HFFc6 (cell line): ENCODE measurements around the gene LRRC14B. TPM values are rescaled to one million over a fixed set of nuclear protein-coding genes. Genes with fewer than 3 reads are reported as not detected.

Experiments
- DNase-seq: peaks from one replicate; pipeline ENCODE4 v3.0.0-alpha.2; 2018
- H3K27ac Mint-ChIP-seq: 2 replicates; pipeline ENCODE4 v1.8.0; 2020; ENCODE audit warnings: mild to moderate bottlenecking, mixed read lengths
- H3K27me3 Mint-ChIP-seq: 2 replicates; pipeline ENCODE4 v1.8.0; 2021; ENCODE audit warnings: mild to moderate bottlenecking, moderate library complexity, mixed read lengths; ENCODE audit not compliant: insufficient read depth
- H3K36me3 Mint-ChIP-seq: 2 replicates; pipeline ENCODE4 v1.8.0; 2021; ENCODE audit warnings: low read depth, mixed read lengths
- H3K4me1 Mint-ChIP-seq: 2 replicates; pipeline ENCODE4 v1.8.0; 2020; ENCODE audit warnings: low read depth, mixed read lengths
- H3K4me3 Mint-ChIP-seq: 2 replicates; pipeline ENCODE4 v1.8.0; 2020; ENCODE audit warnings: mild to moderate bottlenecking, moderate library complexity, mixed read lengths
- H3K9me3 Mint-ChIP-seq: 2 replicates; pipeline ENCODE4 v1.8.0; 2020; ENCODE audit warnings: mild to moderate bottlenecking, mixed read lengths
- CTCF ChIP-seq: fragments of 200-600 bp; sonication (generic); IDR thresholded peaks from 2 replicates; pipeline ENCODE4 v1.5.0; 2021; ENCODE audit warnings: antibody characterized with exemption, mild to moderate bottlenecking
- total RNA-seq, 6 experiments: library from RNA; stranded (reverse); fragmentation: NEBNext Ultra II Directional; extraction: Animal tissue kit (Norgen Biotek cat#: 25700); gene quantifications; 2 replicates in 1 of 6; 3 replicates in 5 of 6; pipeline ENCODE4 v1.2.3, GENCODE V29; 2021

Gene LRRC14B
- total RNA-seq, 6 experiments from 2014 or later, result not detected

- H3K36me3 Mint-ChIP-seq, result no peaks in the 10 kb centered on the region
- no peaks in the 10 kb centered on the region for H3K9me3 Mint-ChIP-seq
- no peak for DNase-seq
- TF ChIP-seq CTCF, result no peak
- H3K27ac Mint-ChIP-seq, result no peak overlapping the region
- H3K27me3 Mint-ChIP-seq, result peaks cover 13% of the 10 kb centered on the region
- H3K4me3 Mint-ChIP-seq, result no peak overlapping the region
- H3K4me1 Mint-ChIP-seq, result peaks cover 5% of the 10 kb centered on the region
These were observed 9.2 kb upstream of the LRRC14B start for GRCh38 chr5:182126-182525.

GRCh38 chr5:184471-184870, 6.8 kb upstream of the LRRC14B start:
- peaks cover 13% of the 10 kb centered on the region for H3K4me1 Mint-ChIP-seq

GRCh38 chr5:185095-186070, 5.9 kb upstream of the LRRC14B start:
- no peaks in the 10 kb centered on the region for H3K36me3 Mint-ChIP-seq
- TF ChIP-seq CTCF, result no peak
- no peak overlapping the region for H3K27ac Mint-ChIP-seq
- no peak for DNase-seq
- no peaks in the 10 kb centered on the region for H3K9me3 Mint-ChIP-seq
- H3K4me3 Mint-ChIP-seq, result no peak overlapping the region
- H3K4me1 Mint-ChIP-seq, result peaks cover 13% of the 10 kb centered on the region
- peaks cover 6% of the 10 kb centered on the region for H3K27me3 Mint-ChIP-seq

More at GRCh38 chr5:184471-184870, 6.8 kb upstream of the LRRC14B start:
- Mint-ChIP-seq H3K9me3 (no peaks in the 10 kb centered on the region), H3K27me3 (peaks cover 3% of the 10 kb centered on the region), H3K36me3 (no peaks in the 10 kb centered on the region), H3K4me3 (no peak overlapping the region), H3K27ac (no peak overlapping the region)
- no peak for TF ChIP-seq CTCF
- DNase-seq, result peak; percentile 22

- no peak for DNase-seq
- Mint-ChIP-seq H3K36me3 (no peaks in the 10 kb centered on the region), H3K4me3 (no peak overlapping the region), H3K4me1 (peaks cover 13% of the 10 kb centered on the region), H3K9me3 (no peaks in the 10 kb centered on the region), H3K27me3 (peaks cover 8% of the 10 kb centered on the region), H3K27ac (no peak overlapping the region)
- TF ChIP-seq CTCF, result no peak
These were observed 4.9 kb upstream of the LRRC14B start for GRCh38 chr5:186091-187041.

GRCh38 chr5:187042-187431, 4.3 kb upstream of the LRRC14B start:
- TF ChIP-seq CTCF, result no peak
- Mint-ChIP-seq H3K36me3 (no peaks in the 10 kb centered on the region), H3K9me3 (no peaks in the 10 kb centered on the region)

More at GRCh38 chr5:187042-187431, 4.3 kb upstream of the LRRC14B start:
- no peak for DNase-seq
- peaks cover 8% of the 10 kb centered on the region for H3K27me3 Mint-ChIP-seq
- H3K4me3 Mint-ChIP-seq, result no peak overlapping the region
- no peak overlapping the region for H3K27ac Mint-ChIP-seq
- H3K4me1 Mint-ChIP-seq, result peaks cover 13% of the 10 kb centered on the region
